NCI-H187 (cell line): ENCODE measurements around the gene NPPA.
A peak's percentile ranks its signal among the peaks of the same experiment; 100 is the strongest.

ENCODE experiments used
- DNase-seq, 2 experiments: peaks; one replicate each; lab custom pipeline; 2025; lab: John Stamatoyannopoulos, UW

NPPA gene

GRCh38 chr1:11842154-11843041 lies 5.2 kb downstream of the NPPA start:
- DNase-seq = no peak

GRCh38 chr1:11841245-11842153 lies 6.1 kb downstream of the NPPA start:
- no peak for DNase-seq

- DNase-seq = no peak
Measured at GRCh38 chr1:11839727-11840705, 7.6 kb downstream of the NPPA start.

- DNase-seq = peak; percentile 5 to 25
Measured at GRCh38 chr1:11838349-11839272, 9.0 kb downstream of the NPPA start.

- DNase-seq = no peak
Measured at GRCh38 chr1:11837767-11838348, 9.7 kb downstream of the NPPA start.

GRCh38 chr1:11836955-11837766 lies 10.4 kb downstream of the NPPA start:
- no peak for DNase-seq

GRCh38 chr1:11835441-11836225 lies 11.9 kb downstream of the NPPA start:
- no peak for DNase-seq

- no peak for DNase-seq
Measured at GRCh38 chr1:11833900-11834299, 13.7 kb downstream of the NPPA start.

GRCh38 chr1:11833497-11833896 lies 14.1 kb downstream of the NPPA start:
- DNase-seq = no peak

GRCh38 chr1:11831945-11832725 lies 15.4 kb downstream of the NPPA start:
- DNase-seq = no peak

- DNase-seq = no peak
Measured at GRCh38 chr1:11828511-11828910, 19.1 kb downstream of the NPPA start.

- DNase-seq = no peak
Measured at GRCh38 chr1:11826946-11827345, 20.6 kb downstream of the NPPA start.

GRCh38 chr1:11825131-11825530 lies 22.5 kb downstream of the NPPA start:
- DNase-seq = no peak

- no peak for DNase-seq
Measured at GRCh38 chr1:11823366-11824137, 24.0 kb downstream of the NPPA start.

- DNase-seq = no peak
Measured at GRCh38 chr1:11822091-11822490, 25.5 kb downstream of the NPPA start.

GRCh38 chr1:11817192-11817591 lies 30.4 kb downstream of the NPPA start:
- no peak for DNase-seq

GRCh38 chr1:11813021-11813420 lies 34.6 kb downstream of the NPPA start:
- DNase-seq = no peak
